ENCODE results near the gene CES3. TPM values are rescaled to one million over a fixed set of nuclear protein-coding genes. Genes with fewer than 3 reads are reported as not detected.

The CES3 gene
- total RNA-seq, 6 donors from 2014 or later: 1.4 to 6.2 (median 2.9) TPM

- Histone ChIP-seq H3K36me3 (no peaks in the 10 kb centered on the region), H3K4me1 (peaks cover 0 to 13% (median 5%) of the 10 kb centered on the region in 4 donors), H3K27ac (no peak overlapping the region), H3K27me3 (no peaks in the 10 kb centered on the region), H3K9me3 (no peaks in the 10 kb centered on the region), H3K4me3 (no peak overlapping the region)
- TF ChIP-seq EP300 (IDR thresholded peaks at IDR 0.05): no peak
- TF ChIP-seq CTCF (IDR thresholded peaks at IDR 0.05): peak; percentile 95 to 99 (median 97)
- peak; percentile 94 to 96 for ATAC-seq (ENCODE audit: low FRiP score in 2 of 2)
- peak; percentile 86 to 93 for DNase-seq
- WGBS, 2 donors: 15 to 31% methylated on average over 8 to 15 of the region's 15 CpGs
Observed at GRCh38 chr16:66977341-66978113, 16.5 kb downstream of the CES3 start.

DNA sequence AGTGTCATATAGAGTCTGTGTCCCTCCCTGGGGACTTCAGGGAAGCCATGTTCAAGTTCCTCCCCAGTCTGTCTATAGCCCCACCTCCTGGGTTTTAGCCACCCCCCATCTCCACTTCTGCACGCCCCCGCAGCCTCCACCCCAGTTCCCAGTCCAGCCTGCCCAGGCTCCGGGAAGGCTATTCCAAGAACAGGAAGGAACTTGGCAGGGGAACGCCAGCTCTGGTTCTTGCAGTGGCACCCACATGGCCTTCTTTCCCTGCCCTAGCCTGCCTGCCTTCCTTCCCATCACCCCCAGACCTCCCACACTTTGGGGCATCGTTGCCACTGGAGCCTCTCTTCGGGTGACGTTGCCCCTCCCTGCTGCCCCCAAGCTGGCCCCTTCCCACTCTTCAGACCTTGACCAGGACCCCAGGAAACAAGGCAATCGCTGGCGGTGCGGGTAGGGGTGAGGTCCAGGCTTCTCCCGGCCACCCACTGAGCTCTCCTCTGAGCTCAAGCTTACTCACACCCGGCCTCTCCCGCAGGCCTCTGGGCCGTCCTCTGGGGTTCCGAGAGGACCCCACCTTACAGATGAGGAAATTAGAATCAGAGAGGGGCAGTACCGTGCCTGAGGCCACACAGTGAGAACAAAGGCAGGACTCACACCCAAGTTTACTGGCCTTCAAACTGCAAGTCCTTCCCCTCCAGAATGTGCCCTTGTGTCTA, 18.1 kb downstream of the CES3 start:
- WGBS, 2 donors: 62 to 68% methylated on average over 13 to 15 of the region's 16 CpGs
- DNase-seq (no peak), ATAC-seq (ENCODE audit: low FRiP score in 2 of 2) (peak; percentile 46 to 67)
- Histone ChIP-seq H3K27ac (no peak overlapping the region), H3K4me1 (peaks cover 0 to 13% (median 5%) of the 10 kb centered on the region in 4 donors), H3K9me3 (no peaks in the 10 kb centered on the region), H3K4me3 (no peak overlapping the region), H3K27me3 (no peaks in the 10 kb centered on the region), H3K36me3 (no peaks in the 10 kb centered on the region)
- TF ChIP-seq CTCF (IDR thresholded peaks at IDR 0.05) (no peak), POLR2AphosphoS5 (IDR thresholded peaks at IDR 0.05) (no peak)

DNA sequence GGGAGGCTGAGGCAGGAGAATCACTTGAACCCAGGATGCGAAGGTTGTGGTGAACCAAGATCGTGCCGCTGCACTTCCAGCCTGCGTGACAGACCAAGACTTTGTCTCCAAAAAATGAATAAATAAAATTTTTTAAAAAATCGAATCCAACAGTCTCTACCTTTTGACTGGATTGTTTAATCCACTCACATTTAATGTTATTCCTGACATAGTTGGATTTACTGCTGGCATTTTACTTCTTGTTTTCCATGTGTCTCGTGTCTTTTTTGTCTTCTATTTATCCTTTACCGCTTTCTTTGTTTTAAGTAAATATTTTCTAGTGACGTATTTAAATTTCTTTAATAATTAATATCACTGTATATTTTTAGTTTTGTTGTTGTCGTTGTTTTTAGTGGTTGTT, 22.0 kb downstream of the CES3 start:
- DNase-seq (no peak), ATAC-seq (ENCODE audit: low FRiP score in 2 of 2) (no peak)
- Histone ChIP-seq H3K27me3 (no peaks in the 10 kb centered on the region), H3K9me3 (no peaks in the 10 kb centered on the region), H3K4me1 (peaks cover 0 to 13% (median 3%) of the 10 kb centered on the region in 4 donors), H3K4me3 (no peak overlapping the region), H3K27ac (no peak overlapping the region), H3K36me3 (no peaks in the 10 kb centered on the region)
- TF ChIP-seq POLR2AphosphoS5 (IDR thresholded peaks at IDR 0.05) (no peak), CTCF (IDR thresholded peaks at IDR 0.05) (no peak), EP300 (IDR thresholded peaks at IDR 0.05) (no peak), POLR2A (IDR thresholded peaks at IDR 0.05) (no peak)
- 94 to 95% methylated on average over 9 of the region's 9 CpGs for WGBS, 2 donors

- 40 to 77% methylated on average over 1 to 4 of the region's 4 CpGs for WGBS, 2 donors
- TF ChIP-seq CTCF (IDR thresholded peaks at IDR 0.05): no peak
- DNase-seq (no peak), ATAC-seq (ENCODE audit: low FRiP score in 2 of 2) (no peak)
- Histone ChIP-seq H3K4me3 (no peak overlapping the region), H3K4me1 (no peaks in the 10 kb centered on the region), H3K9me3 (no peaks in the 10 kb centered on the region), H3K27ac (no peak overlapping the region), H3K36me3 (no peaks in the 10 kb centered on the region), H3K27me3 (no peaks in the 10 kb centered on the region)
Observed at GRCh38 chr16:66984892-66985311, 23.8 kb downstream of the CES3 start.

All from upper lobe of left lung (tissue), 6 donors.